Erythroblast (primary cell): ENCODE data around the gene CASZ1.

Source experiments
- DNase-seq, 2 experiments: peaks; one replicate each; lab custom pipeline; 2025; lab: John Stamatoyannopoulos, UW
- GATA1 ChIP-seq: IDR thresholded peaks from 2 replicates; pipeline ENCODE4 v1.6.1; 2011; ENCODE audit warnings: low read depth, mild to moderate bottlenecking, control low read depth, low read length, moderate library complexity
- POLR2A ChIP-seq: IDR thresholded peaks from 2 replicates; pipeline ENCODE4 v1.6.1; 2011; ENCODE audit warnings: mild to moderate bottlenecking, low read length

The CASZ1 gene

GRCh38 chr1:10782491-10783244 lies 13.8 kb downstream of the CASZ1 start:
- DNase-seq, result no peak
- TF ChIP-seq POLR2A, result no peak
- no peak for TF ChIP-seq GATA1

- no peak for TF ChIP-seq GATA1
- no peak for TF ChIP-seq POLR2A
Observed at GRCh38 chr1:10781137-10781536, 15.3 kb downstream of the CASZ1 start.

GRCh38 chr1:10779841-10780240 lies 16.6 kb downstream of the CASZ1 start:
- no peak for TF ChIP-seq GATA1
- no peak for TF ChIP-seq POLR2A
- no peak for DNase-seq

More at GRCh38 chr1:10781137-10781536, 15.3 kb downstream of the CASZ1 start:
- DNase-seq, result no peak

DNA sequence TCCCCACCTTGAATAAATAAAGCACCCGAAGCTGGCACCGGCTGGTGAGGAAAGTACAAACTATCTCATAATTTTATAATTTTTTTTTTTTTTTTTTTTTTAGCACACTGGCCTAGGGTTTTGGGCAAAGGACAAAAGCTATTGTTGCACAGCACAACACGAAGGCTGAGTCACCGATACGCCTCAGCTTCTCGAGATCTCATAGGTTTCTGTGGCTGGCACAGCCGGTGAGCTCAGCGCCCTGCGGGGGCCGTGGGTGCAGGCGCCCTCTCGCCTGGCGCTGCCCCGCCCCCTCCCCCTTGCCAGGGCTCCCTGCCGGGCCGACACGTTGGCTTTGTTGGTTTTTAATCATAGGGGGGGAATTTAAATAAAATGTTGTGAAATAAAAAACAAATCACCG lies 17.2 kb downstream of the CASZ1 start:
- no peak for DNase-seq

DNA sequence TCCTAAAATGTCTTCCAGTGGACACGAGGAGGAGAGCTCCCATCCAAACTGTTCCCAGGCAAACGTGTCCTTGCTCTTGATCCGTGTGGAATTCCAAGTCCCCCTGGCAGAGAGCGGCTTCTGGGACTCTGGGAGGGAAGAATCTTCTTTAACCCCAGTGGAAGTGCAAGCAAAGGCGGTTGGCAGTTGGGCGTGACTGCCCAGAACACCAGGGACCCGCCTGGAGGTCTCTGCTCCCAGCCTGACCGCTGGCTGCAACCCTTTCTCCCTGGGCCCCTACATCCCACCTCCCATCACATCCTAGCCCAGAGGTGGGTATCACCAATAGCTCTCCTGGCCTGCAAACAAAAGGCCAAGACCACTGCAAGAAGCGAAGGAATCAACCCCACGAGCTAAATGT lies 17.8 kb downstream of the CASZ1 start:
- TF ChIP-seq GATA1, result no peak
- TF ChIP-seq POLR2A, result no peak

More for the DNA sequence above, 17.2 kb downstream of the CASZ1 start:
- TF ChIP-seq POLR2A (no peak), GATA1 (no peak)

GRCh38 chr1:10777749-10778574 lies 18.5 kb downstream of the CASZ1 start:
- TF ChIP-seq GATA1 (no peak), POLR2A (no peak)
- no peak for DNase-seq

More for the DNA sequence above, 17.8 kb downstream of the CASZ1 start:
- DNase-seq, result no peak

DNA sequence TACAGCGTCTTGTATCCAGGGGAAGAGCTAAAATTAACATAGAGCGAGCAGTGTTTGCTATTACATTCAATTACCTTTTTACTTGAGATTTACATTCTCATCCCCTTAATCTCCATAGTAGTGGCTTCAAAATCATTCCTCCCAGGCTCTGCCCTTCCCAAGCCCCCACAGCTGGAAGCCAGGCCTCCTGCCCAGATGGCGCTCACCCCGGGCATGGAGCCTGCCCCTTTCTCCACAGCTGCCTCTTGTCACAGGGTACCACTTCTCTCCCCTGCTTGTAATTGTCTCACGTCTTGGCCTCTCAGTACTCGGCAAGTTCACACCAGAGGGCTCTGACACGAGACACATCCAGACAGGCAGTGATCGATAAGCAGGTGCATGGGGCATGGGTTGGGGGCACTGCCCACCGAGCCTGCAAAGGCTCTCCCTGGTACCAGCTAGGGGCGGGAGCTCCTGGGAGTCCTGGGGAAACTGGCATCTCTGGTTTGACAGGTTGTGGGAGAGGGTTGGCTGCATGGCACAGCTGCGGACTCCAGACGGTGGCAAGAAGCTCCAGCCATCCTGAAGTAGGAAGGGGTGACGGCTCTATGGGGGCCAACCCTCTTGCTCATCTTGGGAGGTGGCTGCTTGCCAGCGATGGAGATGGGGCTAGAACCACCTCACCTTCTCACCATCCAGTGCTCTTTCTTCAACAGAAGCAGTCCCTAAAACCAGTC lies 20.1 kb downstream of the CASZ1 start:
- DNase-seq, result no peak
- no peak for TF ChIP-seq POLR2A

- no peak for DNase-seq
- no peak for TF ChIP-seq GATA1
- no peak for TF ChIP-seq POLR2A
Observed at GRCh38 chr1:10775763-10776162, 20.7 kb downstream of the CASZ1 start.

- TF ChIP-seq POLR2A (no peak), GATA1 (no peak)
- no peak for DNase-seq
Observed at GRCh38 chr1:10774615-10775310, 21.7 kb downstream of the CASZ1 start.

DNA sequence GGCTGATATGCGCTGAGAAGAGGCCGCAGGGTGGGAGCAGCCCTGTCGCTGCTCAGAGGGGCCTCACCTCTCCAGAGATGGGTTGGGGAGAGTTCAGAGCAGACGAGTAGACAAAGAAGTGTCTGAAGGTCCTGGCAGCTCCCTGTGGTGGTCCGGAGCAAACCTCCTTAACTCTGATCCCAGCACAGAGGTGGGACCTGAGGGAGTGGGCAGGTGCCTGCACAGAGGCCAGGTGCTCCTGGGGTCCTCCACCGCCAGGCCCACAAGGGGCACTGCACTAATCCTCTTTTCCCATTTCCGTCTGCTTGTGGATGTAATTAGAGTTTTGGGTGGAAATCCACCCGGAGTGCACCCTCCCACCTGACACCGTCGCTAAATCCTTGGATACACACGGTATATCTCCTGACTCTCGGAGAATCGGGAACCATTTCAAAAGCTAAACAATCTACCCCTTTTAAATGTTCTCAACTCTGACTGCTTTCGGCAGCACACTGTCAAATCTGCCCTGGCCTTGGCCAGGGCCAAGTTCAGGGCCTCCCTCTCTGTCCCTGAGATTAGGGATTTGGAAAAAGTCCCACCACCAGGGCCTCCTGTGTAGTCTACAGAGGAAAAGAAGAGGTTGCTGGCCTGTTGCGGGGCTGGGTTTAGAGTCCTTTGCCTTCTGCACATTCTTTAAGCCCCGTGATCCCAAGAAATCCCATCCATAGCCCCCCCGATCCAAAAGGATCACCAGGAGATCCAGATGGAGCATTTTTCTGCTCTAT lies 22.4 kb downstream of the CASZ1 start:
- DNase-seq, result no peak
- TF ChIP-seq GATA1 (no peak), POLR2A (no peak)

GRCh38 chr1:10773376-10773775 lies 23.1 kb downstream of the CASZ1 start:
- TF ChIP-seq GATA1, result no peak
- no peak for TF ChIP-seq POLR2A
- no peak for DNase-seq

- TF ChIP-seq POLR2A, result no peak
- no peak for DNase-seq
Observed at GRCh38 chr1:10772711-10773110, 23.7 kb downstream of the CASZ1 start.
